Measurements from ENCODE around the gene C1orf210. TPM values are rescaled to one million over a fixed set of nuclear protein-coding genes. Genes with fewer than 3 reads are reported as not detected.
A peak's percentile ranks its signal among the peaks of the same experiment; 100 is the strongest.

C1orf210 gene
- total and polyA plus RNA-seq, 9 of the 15 experiments (the other 6 are each of a cell fraction or from before 2014, with no cell fraction given), result 0.21 TPM; not detected in 8

GRCh38 chr1:43313771-43314170 is 28.4 kb upstream of the C1orf210 start:
- FAIRE-seq (no peak), DNase-seq (ENCODE audit: extremely low read depth in 1 of 4, low spot score in 3 of 4) (no peak), ATAC-seq (no peak)
- whole genome bisulfite sequencing (ENCODE audit: insufficient coverage, low coverage, missing lambda C conversion rate), result 22% methylated on average over 10 of the region's 10 CpGs
- Histone ChIP-seq H3K36me3 (ENCODE audit: control insufficient read depth, insufficient read depth, low read length) (no peaks in the 10 kb centered on the region), H4K20me1 (replicated peaks; ENCODE audit: control insufficient read depth, insufficient read depth, low read length) (0 out of 2 replicates have a peak, but pooled peaks cover 4% of the 10 kb centered on the region), H2AFZ (ENCODE audit: low read depth, low read length) (no peak overlapping the region), H3K27ac (ENCODE audit: extremely low read depth, low read depth, low read length) (no peak overlapping the region), H3K4me2 (ENCODE audit: insufficient read depth, low read length) (no peak overlapping the region), H3K4me3 (no peak overlapping the region), H3K27me3 (ENCODE audit: control insufficient read depth in 2 of 2, insufficient read depth in 2 of 2, low read length in 2 of 2) (peaks cover 10 to 58% of the 10 kb centered on the region in 2 experiments; a peak in 3 of 5 replicates), H3K79me2 (ENCODE audit: control insufficient read depth, insufficient read depth, low read length) (no peaks in the 10 kb centered on the region), H3K9me1 (ENCODE audit: control insufficient read depth, insufficient read depth, low read length) (no peaks in the 10 kb centered on the region), H3K9ac (ENCODE audit: insufficient read depth in 1 of 2, low read depth in 2 of 2, low read length in 2 of 2) (peak overlapping the region in 1 of 2 experiments; percentile 51; a peak in 2 of 4 replicates), H3K9me3 (replicated peaks; ENCODE audit: control insufficient read depth, insufficient read depth, low read depth, low read length) (no peaks in the 10 kb centered on the region), H3K4me1 (replicated peaks in 1 of 2; ENCODE audit: control insufficient read depth in 2 of 2, insufficient read depth in 2 of 2, low read length in 2 of 2) (peaks cover 3 to 19% of the 10 kb centered on the region in 2 experiments; a peak in 3 of 5 replicates)
- ChIA-PET CTCF (ENCODE audit: low intra/inter-chr PET ratio) (no interaction called here), POLR2A (no interaction called here)
- in situ Hi-C loops (cut with MboI), result no loop called here
- BruUV-seq (replicated peaks), result no TSS peak
- intact Hi-C loops (cut with micrococcal nuclease), result no loop called here
- TF ChIP-seq ZNF23 (CRISPR knock-in tag; IDR thresholded peaks at IDR 0.05) (no peak), TFAM (CRISPR knock-in tag; conservative IDR thresholded peaks at IDR 0.05) (no peak), ZNF280A (IDR thresholded peaks at IDR 0.05; ENCODE audit: low read depth, partially characterized antibody) (no peak), ZNF444 (CRISPR knock-in tag; IDR thresholded peaks at IDR 0.05) (no peak), NFRKB (IDR thresholded peaks at IDR 0.05; ENCODE audit: low read depth) (no peak), HNRNPUL1 (IDR thresholded peaks at IDR 0.05; ENCODE audit: low read length) (no peak), EP300 (IDR thresholded peaks at IDR 0.05; ENCODE audit: low read length) (no peak), FIP1L1 (IDR thresholded peaks at IDR 0.05; ENCODE audit: low read depth, low read length, poor library complexity, severe bottlenecking) (no peak), RAD21 (CRISPR knock-in tag; conservative IDR thresholded peaks at IDR 0.05 in 1 of 2, IDR thresholded peaks at IDR 0.05 in 1 of 2) (no peak), ZBTB34 (CRISPR knock-in tag; IDR thresholded peaks at IDR 0.05) (no peak), HDGF (IDR thresholded peaks at IDR 0.05) (no peak), ELF2 (CRISPR knock-in tag; IDR thresholded peaks at IDR 0.05) (no peak), ZNF561 (CRISPR knock-in tag; conservative IDR thresholded peaks at IDR 0.05) (no peak), ZNF12 (CRISPR knock-in tag; IDR thresholded peaks at IDR 0.05) (no peak), KLF1 (tag; IDR thresholded peaks at IDR 0.05) (no peak), CHAMP1 (IDR thresholded peaks at IDR 0.05) (no peak), MEF2A (IDR thresholded peaks at IDR 0.05; ENCODE audit: control insufficient read depth, low read depth, low read length) (no peak)
- TF ChIP-seq, protein P1, sequence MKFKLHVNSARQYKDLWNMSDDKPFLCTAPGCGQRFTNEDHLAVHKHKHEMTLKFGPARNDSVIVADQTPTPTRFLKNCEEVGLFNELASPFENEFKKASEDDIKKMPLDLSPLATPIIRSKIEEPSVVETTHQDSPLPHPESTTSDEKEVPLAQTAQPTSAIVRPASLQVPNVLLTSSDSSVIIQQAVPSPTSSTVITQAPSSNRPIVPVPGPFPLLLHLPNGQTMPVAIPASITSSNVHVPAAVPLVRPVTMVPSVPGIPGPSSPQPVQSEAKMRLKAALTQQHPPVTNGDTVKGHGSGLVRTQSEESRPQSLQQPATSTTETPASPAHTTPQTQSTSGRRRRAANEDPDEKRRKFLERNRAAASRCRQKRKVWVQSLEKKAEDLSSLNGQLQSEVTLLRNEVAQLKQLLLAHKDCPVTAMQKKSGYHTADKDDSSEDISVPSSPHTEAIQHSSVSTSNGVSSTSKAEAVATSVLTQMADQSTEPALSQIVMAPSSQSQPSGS (CRISPR knock-in tag; IDR thresholded peaks at IDR 0.05), result no peak
